SK-N-SH treated with all-trans-retinoic acid at 6 μM for 48 hours (cell line): ENCODE data around the gene PIERCE2.
"Not testable (repeated sequence)": the region's sequence is repeated elsewhere in the genome, so short reads cannot be mapped to it uniquely, and the experiment has no call there.

Source experiments
- ESRRG ChIP-seq: fragments of 250-450 bp; sonication (Bioruptor Pico); IDR thresholded peaks from 2 replicates; pipeline ENCODE4 v1.6.1; 2021; ENCODE audit warnings: mild to moderate bottlenecking
- ISL1 ChIP-seq: fragments of 250-450 bp; sonication (Bioruptor Pico); IDR thresholded peaks from 2 replicates; pipeline ENCODE4 v2.1.2; 2022; ENCODE audit warnings: mild to moderate bottlenecking, moderate library complexity
- PATZ1 ChIP-seq: fragments of 250-450 bp; sonication (Bioruptor Pico); IDR thresholded peaks from 2 replicates; pipeline ENCODE4 v1.8.0; 2020; ENCODE audit warnings: mild to moderate bottlenecking, moderate library complexity, borderline replicate concordance
- POU6F1 ChIP-seq: fragments of 250-450 bp; sonication (Bioruptor Pico); IDR thresholded peaks from 2 replicates; pipeline ENCODE4 v1.8.0; 2021; ENCODE audit warnings: low read depth, mild to moderate bottlenecking, moderate library complexity, borderline replicate concordance
- PPARA ChIP-seq: fragments of 250-450 bp; sonication (Bioruptor Pico); IDR thresholded peaks from 2 replicates; pipeline ENCODE4 v1.5.0; 2020; ENCODE audit warnings: mild to moderate bottlenecking, borderline replicate concordance
- RARB ChIP-seq: fragments of 250-450 bp; sonication (Bioruptor Pico); IDR thresholded peaks from 2 replicates; pipeline ENCODE4 v1.8.0; 2021; ENCODE audit warnings: mild to moderate bottlenecking, moderate library complexity

GRCh38 chr15:55446379-55447029 lies 38.2 kb downstream of the PIERCE2 start:
- TF ChIP-seq ISL1 (CRISPR knock-in tag); POU6F1; PATZ1 (CRISPR knock-in tag); PPARA; ESRRG; RARB (CRISPR knock-in tag): not testable (repeated sequence)
